ENCODE measurements around the gene GCNT1.

DNA sequence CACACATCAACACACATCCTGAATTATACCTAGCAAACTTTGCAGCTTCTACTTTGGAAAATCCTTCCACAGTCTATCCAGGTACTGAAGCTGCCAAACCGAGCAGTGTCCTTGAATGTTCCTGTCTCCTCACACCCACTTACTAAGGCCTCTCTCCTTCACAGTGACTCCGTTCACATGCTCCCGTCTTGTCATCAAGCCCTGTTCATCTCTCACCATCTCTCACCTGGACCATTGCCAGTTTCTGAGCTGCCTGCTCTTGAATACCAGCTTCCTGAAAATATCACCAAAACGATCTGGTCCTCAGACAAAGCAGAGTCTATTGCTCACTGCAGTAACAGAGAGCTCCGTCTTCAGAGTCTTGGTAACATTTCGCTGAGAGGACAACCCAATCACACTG is 57.4 kb downstream of the GCNT1 start:
- TF ChIP-seq, protein P1, sequence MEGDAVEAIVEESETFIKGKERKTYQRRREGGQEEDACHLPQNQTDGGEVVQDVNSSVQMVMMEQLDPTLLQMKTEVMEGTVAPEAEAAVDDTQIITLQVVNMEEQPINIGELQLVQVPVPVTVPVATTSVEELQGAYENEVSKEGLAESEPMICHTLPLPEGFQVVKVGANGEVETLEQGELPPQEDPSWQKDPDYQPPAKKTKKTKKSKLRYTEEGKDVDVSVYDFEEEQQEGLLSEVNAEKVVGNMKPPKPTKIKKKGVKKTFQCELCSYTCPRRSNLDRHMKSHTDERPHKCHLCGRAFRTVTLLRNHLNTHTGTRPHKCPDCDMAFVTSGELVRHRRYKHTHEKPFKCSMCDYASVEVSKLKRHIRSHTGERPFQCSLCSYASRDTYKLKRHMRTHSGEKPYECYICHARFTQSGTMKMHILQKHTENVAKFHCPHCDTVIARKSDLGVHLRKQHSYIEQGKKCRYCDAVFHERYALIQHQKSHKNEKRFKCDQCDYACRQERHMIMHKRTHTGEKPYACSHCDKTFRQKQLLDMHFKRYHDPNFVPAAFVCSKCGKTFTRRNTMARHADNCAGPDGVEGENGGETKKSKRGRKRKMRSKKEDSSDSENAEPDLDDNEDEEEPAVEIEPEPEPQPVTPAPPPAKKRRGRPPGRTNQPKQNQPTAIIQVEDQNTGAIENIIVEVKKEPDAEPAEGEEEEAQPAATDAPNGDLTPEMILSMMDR (CRISPR knock-in tag; IDR thresholded peaks at IDR 0.05), result no peak
- TF ChIP-seq RBAK (CRISPR knock-in tag; IDR thresholded peaks at IDR 0.05), result no peak
- TF ChIP-seq MYNN (CRISPR knock-in tag; IDR thresholded peaks at IDR 0.05; ENCODE audit: low read depth), result no peak
- TF ChIP-seq NPAS2 (CRISPR knock-in tag; IDR thresholded peaks at IDR 0.05; ENCODE audit: borderline replicate concordance), result no peak
- TF ChIP-seq GABPA (IDR thresholded peaks at IDR 0.05; ENCODE audit: low read depth, low read length), result no peak
- no peak for TF ChIP-seq GABPA (CRISPR knock-in tag; IDR thresholded peaks at IDR 0.05; ENCODE audit: low read depth)
- TF ChIP-seq ZBTB1 (CRISPR knock-in tag; IDR thresholded peaks at IDR 0.05; ENCODE audit: borderline replicate concordance), result no peak
- no peak for TF ChIP-seq POLR2AphosphoS5 (IDR thresholded peaks at IDR 0.05; ENCODE audit: low read depth, low read length)
- TF ChIP-seq NR2F1 (CRISPR knock-in tag; IDR thresholded peaks at IDR 0.05), result no peak
- TF ChIP-seq NFIC (IDR thresholded peaks at IDR 0.05; ENCODE audit: low read length), result no peak
- TF ChIP-seq ZSCAN12 (CRISPR knock-in tag; IDR thresholded peaks at IDR 0.05), result no peak
- TF ChIP-seq ZNF558 (CRISPR knock-in tag; IDR thresholded peaks at IDR 0.05; ENCODE audit: borderline replicate concordance), result no peak
- no peak for TF ChIP-seq POLR2A (IDR thresholded peaks at IDR 0.05; ENCODE audit: insufficient read depth in 1 of 2, low read depth in 2 of 2, low read length in 2 of 2)
